Stimulated activated CD8-positive, alpha-beta memory T cell treated with anti-CD3 and anti-CD28 coated beads, Interleukin-12 subunit alpha, Interleukin-12 subunit beta, amount 100 ng/mL, for 1 hour (primary cell): Measurements from ENCODE around the gene CHST11.
A peak's percentile ranks its signal among the peaks of the same experiment; 100 is the strongest.

ENCODE experiments used
- DNase-seq: peaks from one replicate; pipeline ENCODE4 v3.0.0-alpha.2; 2020; ENCODE audit warnings: low read depth

Gene CHST11

DNA sequence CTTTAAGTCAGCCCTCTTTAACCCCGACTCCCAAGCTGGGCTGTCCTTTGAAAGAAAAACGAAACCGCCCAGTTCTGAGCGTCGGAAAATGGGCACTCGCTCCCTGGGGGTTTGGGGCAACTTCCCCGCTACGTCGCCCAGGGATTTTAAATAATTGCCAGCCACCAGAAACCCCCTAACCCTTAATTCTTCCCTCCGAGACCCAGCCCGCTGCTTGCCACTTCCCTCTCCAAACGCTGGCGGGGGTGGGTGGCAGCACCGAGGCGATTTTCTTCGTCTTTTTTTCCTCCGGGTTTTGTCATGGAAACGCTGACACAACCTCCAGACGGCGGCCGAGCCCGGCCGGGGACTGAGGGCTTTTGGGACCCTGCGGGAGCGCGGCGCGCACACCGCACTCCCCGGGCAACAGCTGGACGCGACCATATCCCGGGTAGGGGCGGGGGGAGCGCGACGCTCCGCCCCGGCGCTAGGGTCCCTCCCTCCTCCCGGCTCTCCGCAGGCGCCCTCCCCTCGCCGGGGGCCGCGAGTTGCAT is at the start of gene CHST11:
TSS of gene CHST11 (plus strand) at position 532 of the 533 bp plus-strand sequence.
- DNase-seq: peak; percentile 61

DNA sequence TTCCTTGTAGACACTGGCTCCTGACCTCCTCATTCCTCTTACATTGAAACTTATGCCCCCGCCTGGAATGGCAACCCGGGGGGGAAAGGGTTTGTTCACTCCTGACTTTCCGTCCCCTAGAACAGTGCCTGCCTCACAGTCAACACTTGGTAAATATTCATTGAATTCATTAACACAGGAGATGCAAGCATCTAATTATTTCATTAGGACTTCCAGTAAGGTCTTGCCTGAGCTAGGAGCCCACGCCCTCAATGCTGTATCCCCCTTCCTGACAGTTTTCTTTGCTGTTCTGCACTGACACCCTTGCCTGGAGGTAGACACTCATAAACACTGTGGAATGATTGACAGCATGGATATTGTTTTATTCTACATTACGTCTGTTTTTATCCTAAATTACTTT is 49.3 kb upstream of the CHST11 start:
- DNase-seq: no peak

DNA sequence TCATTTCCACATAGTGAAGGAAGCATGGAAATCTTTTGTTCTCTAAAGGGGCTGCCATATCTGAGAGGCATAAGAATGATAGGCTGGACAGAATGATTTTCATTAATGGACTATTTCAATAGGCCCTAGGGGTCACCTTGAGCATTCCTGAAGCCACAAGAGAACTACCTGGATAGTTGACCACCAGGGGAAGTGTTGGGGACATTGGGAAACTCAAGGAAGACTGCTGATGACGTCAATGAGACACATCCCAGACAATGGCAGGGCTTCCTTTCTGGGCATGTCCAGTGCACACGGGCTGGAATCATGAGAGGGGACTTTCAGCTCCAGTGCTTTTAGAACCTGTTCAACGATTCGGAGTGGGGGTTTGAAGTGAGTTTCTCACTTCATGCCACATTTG is 48.8 kb upstream of the CHST11 start:
- DNase-seq: no peak

DNA sequence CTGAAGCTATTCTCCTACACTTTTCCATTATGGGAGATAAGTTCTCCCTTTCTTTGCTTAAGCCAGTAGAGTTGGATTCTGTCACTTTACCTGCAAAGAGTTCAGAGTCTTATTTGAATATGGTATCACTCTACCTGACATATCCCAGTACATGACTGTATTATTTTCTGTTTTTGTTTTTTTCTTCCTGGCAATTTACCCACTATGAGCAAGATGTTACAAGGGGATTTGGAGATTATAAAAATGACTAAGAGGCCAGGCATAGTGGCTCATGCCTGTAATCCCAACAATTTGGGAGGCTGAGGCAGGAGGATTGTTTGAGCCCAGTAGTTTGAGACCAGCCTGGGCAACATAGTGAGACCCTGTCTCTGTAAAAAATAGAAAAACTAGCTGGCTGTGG is 46.4 kb upstream of the CHST11 start:
- DNase-seq: no peak

DNA sequence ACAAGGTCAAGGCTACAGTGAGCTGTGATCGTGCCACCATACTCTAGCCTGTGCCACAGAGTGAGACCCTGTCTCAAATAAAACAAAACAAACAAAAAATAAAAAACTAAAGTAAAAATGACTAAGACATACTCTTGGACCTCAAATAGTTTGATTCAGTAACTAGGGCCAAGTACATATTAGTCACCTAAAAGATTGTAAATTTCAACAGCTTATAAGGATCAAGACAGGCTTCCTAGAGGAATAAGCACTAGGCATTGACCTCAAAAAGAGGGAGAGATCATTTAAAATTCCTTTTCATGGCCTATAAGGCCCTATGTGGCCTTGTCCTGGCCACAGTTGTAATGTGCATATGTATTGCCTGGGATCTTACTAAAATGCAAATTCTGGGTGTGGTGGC is 46.0 kb upstream of the CHST11 start:
- no peak for DNase-seq

DNA sequence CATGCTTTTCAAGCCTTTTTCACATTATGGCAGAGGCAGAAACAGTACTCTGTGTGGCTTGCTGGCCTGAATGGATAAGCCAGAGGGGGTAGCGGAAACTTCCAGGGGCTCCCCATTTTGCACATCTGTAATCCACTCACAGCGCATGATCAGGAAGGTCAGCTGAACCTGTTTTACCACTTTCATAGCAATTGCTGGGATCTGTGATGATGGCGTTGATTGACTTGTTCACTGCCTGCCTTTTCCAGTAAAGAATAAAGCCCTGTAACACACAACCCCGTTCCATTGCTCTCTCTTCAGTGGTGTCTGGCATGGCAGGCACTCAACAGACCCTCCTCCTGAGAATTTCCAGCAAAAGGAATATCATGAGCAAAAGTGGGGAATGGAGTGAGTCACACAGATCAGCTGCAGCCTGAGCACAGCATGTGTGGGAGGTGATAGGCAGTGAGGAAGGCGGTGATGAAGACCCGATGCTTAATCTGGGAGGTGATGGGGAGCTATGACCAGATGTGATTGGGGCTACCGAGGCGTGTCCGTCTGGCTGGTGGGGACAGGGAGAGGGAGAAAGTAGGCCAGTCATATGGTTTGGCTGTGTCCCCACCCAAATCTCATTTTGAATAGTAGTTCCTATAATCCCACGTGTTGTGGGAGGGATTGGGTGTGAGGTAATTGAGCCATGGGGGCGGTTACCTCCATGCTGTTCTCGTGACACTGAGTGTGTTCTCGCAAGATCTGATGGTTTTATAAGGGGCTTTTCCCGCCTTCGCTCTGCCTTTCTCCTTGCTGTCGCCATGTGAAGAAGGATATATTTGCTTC is 44.7 kb upstream of the CHST11 start:
- DNase-seq: no peak

DNA sequence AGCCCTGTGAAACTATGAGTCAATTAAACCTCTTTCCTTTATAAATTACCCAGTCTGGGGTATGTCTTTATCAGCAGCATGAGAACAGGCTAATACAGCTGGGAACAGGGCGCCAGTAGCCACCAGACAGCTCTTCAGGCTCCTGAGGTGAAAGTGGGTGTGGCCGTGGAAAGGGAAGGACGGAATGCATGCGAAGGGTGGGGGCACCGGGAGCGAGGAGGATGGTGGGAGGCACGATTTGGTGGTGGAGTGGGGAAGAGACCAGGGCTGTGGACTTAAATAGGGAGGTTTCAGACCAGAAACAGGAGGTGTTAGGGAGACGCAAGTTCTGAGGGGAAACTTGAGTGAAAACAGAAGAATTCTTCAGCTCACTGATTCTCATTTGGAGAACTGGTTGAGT is 44.1 kb upstream of the CHST11 start:
- no peak for DNase-seq

DNA sequence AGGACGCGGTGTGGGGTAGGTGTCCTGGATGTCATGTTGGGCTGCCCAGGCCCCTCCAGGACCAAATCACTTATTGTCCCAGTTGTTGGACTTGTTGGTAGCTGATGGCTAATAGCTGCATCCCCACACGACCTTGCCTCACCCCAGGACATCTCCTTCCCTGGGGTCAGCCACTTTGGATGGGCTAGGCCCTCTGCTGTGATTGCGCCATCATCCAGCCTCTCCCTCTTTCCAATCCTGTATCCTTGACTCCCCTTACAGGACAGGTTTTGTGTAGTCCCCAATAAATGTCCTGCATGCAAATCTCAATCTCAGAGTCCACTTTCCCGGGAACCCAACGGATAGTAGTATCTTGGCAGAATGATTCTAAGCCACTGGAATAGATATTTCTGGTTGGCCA is 43.4 kb upstream of the CHST11 start:
- DNase-seq: no peak

DNA sequence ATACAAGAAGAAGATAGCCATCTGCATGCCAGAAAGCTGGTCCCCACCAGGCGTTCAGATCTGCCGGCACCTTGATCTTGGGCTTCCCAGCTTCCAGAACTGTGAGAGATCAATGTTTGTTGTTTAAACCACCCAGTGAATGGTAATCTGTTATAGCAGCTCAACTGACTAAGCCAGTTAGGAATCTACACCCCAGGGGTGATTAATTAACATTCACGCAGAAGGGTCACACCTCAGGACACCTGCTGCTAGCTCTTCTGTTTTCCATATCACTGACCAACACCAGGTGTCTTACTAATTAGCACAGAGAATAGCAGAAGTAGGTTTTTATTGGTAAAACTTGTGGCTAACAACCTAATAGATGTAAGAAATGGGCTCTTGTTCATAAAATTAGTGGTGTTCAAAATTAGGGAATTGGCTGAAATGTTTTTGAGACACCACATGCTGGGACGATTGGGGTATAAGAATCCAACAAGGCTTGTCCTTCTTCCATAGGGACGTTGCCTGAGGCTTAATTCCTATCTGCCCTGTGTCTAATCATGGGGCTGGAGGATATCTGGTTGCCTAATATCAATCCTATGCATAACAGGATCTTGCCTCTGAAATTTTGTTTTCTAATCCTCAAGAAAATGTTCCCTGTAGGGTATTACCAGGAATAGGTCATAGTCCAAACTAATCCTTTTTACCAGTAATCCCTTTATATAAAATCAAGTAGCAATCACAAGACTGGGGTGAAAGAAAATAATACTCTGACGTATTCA is 42.0 kb upstream of the CHST11 start:
- no peak for DNase-seq

DNA sequence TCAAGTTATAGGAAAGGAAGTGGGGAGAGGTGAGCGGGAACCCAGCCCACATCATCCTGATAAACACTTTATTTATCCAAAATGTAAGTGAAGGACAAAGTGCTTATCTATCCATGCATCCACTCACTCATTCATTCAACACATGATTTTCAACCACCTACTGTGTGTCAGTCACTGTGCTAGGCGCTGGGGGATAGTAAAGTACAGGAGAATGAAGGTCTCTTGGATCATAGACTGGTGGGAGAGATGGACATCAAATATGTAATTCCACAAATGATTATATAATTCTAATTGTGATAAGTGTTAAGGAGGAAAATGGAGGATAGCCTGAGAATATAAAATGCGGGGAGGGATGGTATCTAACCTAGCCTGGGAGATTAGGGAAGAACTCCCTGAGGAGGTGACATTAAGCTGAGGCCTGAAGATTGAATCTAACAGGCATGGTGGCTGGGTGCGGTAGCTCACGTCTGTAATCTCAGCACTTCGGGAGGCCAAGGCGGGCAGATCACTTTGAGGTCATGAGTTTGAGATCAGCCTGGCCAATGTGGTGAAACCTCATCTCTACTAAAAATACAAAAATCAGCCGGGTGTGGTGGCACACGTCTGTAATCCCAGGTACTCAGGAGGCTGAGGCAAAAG is 41.3 kb upstream of the CHST11 start:
- no peak for DNase-seq

DNA sequence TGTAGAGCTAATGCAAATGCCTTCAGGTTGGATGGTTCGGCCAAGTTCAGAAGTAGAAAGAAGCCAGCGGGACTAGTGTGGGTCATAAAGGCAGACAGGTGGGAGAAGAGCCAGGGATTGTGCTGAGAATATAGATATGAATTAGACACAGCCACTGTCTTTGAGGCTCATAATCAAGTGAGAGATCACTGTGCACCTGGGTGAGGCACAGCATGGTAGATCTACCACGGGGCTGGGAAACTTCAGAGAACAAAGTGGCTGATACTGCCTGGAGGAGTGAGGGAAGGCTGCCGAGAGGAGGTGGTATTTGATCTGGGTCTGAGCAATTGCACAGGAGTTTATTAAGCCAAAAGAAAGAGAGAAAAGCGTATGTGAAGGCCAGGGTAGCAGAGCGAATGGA is 40.6 kb upstream of the CHST11 start:
- DNase-seq: no peak

DNA sequence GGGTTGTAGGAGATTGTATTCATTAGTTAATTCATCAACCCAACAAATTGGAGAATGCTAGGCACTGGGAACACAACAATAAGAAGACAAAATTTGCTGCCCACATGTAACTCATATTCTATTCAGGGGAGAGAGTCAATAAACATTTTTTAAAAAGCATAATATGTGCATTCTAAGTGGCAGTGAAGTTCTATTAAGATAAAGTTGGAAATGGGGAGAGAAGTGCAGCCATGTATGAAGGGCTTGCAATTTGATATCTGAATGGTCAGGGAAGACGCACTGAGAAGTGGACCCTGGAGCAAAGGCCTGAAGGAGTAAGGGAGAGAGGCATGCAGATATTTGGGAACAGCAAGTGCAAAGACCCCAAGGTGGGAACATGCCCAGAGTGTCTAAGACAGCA is 40.2 kb upstream of the CHST11 start:
- no peak for DNase-seq

DNA sequence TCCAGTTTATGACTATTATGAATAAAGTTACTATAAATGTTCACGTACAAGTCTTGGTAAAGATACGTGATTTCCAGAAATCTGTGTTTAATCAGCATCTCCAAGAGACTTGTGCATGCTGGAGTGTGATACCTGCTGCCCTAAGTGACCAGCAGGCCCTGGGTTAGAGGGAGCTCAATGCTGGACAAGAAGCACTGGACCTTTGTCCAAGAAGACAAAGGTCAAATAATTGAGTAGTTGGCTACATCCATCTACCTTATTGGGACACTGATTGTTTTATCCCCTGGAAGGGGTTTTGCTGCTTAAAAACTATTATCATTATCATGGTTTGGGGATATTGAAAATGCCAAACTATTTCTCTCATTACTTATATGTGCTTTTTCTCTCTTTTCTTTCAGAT is 37.0 kb upstream of the CHST11 start:
- DNase-seq: no peak

DNA sequence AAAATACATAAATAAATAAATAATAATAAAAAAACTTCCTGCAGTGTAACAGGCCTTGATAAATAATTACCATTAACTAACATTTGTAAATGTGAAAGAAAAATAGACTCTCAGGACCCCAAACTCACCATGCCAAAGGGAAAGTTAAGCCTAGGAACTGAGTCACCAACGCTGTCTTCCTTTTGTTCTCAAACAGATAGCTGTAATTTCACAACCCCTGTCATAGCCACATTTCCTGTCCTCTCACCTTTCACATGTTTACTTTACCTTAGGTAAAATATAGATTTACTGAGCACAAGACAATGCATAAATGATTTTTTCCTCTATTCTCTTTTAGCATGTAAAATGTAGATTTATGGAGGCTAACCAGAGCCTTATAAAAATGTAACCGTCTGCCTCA is 35.9 kb upstream of the CHST11 start:
- no peak for DNase-seq

DNA sequence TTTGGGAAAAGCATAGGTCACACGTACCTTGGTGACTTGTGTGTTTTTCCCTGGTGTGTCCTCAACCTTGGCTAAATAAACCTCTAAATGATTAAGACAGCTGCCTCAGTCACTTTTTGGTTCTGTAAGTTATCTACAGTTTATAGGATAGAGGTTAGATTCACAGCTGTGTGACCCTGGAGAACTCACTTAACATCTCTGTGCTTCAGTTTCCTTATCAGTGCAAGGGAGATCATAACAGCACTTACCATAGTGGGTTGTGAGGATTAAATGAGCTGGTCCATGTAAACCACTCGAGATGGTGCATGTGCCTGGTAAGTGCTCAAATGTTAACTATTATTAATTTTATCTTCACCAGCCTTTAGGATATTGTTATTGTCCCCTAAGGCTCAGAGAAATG is 35.4 kb upstream of the CHST11 start:
- DNase-seq: no peak

DNA sequence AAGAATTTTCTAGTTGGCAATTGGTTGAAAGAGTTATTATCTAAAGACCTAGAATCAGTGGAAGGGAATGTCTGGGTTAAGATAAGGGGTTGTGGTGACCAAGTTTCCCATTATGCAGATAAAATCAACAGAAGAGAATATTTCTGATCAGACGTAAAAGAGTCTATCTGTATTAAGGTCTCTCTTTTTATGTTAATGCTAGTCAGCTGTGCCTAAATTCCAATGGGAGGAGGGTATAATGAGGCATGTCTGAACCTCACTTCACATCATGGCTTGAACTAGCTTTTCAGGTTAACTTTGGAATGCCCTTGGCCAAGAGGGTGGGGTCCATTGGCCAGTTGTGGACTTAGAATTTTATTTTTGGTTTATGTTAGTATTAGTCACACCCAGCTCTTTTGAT is 34.3 kb upstream of the CHST11 start:
- no peak for DNase-seq

DNA sequence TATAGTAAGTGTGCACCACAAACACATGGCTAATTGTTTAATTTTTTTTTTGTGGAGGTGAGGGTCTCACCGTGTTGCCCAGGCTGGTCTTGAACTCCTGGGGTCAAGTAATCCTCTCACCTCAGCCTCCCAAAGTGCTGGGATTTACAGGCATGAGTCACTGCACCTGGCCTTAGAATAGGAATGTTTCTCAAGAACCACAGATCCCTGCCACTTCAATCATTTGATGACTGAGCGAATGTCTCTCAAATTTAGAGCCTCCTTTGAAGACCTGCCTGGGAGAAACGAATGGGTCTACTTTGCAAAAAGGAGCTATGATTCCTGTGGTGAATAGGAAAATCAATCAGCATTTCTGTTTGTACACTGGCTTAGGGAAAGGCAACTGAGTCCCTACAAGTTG is 33.5 kb upstream of the CHST11 start:
- DNase-seq: no peak

DNA sequence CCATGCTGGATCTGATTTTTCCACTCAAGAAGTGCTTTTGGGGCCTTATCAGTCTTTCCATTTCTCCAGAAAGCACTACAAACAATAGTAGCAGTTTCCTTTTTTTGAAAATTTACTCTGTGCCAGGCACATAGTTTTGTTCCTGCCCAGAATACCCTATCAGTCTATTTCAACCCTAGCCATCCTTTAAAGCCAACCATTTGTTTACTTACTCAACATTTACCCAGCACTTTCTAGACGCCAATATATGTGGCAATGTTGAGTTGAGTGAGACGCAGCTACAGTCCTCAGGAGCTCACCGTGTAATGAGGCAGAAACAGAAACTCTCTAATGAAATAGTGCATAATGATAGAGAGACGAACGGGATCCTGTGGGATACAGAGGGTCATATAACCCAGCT is 32.9 kb upstream of the CHST11 start:
- no peak for DNase-seq

DNA sequence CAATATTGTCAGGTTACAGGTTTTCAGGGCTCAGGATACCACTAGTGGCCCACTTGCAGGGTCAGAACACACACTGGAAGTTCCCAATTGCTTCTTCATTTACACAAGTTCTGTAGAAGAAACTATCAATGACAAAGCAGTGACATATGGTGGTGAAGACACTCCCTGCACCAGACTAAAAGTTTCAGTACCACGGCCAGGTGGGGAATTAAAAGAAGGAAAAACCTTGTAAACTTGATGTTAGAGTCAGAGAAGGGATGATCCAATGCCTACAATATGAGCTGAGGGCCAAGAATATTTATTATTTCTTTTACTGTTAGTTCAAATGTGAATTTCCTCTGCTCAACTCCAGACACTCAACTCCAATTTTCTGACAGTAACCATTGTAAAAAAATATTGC is 31.8 kb upstream of the CHST11 start:
- DNase-seq: no peak

DNA sequence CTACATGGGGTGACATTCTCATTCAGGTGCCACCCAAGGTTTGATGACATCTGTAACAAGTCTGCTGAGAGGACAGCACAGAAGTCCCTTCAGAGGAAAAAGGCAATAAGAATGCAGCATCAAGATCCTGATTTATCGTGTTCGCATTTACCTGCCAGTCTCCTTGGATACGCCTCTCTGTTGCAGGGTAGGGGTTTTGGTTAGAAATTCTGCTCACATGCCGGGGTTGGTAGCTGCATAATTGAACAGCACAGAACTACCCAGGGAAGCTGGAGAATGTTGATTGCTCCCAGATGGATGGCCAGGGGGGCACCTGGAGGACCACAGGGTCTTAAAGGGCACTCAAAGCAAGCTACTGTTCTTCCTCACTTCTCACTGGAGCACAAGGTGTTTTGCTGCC is 31.1 kb upstream of the CHST11 start:
- no peak for DNase-seq

DNA sequence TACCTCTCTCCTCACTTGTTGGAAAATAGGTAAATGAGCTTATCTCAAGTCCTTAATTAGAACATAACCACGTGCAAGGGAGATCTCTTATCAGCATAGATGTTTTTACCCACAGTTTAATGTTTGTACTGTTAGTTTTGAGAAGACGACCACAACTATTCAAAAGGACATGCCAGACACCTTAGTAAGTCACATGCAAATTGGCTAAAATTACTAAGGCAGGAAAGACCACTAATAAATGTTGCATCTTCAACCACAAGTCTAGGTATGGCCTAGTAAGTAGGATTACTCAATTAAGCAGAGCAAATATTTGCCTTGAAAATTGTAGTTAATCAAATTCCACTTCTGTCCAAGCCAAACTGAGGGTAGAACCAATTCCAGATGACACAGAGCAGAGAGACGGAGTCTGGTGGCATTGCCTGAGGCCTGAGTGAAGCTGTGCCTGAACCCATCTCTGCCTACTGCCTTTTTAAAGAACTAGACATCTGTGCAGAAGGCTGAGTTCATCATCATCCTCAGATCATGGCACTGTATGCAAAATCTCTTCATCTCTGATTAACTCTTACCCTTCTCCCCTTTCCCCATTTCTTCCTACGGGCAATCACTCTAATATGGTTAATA is 29.7 kb upstream of the CHST11 start:
- DNase-seq: no peak

DNA sequence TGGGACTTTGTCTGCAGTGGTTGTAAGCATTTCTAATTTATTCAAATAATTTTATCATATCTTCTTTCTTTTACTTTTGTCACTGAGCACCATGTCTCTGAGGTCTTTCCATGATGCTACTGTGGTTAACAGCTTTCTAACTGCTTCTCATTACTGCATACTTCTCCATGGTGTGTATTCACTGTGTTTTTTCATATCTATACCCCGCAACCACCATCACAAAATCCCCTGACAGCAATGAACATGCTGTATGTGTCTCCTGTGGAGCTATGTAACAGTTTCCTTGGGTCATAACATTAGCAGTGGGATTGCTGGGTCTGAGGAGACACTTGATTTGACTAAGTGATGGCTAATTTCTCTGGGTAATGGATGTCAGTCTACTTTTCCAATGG is 29.2 kb upstream of the CHST11 start:
- DNase-seq: no peak

DNA sequence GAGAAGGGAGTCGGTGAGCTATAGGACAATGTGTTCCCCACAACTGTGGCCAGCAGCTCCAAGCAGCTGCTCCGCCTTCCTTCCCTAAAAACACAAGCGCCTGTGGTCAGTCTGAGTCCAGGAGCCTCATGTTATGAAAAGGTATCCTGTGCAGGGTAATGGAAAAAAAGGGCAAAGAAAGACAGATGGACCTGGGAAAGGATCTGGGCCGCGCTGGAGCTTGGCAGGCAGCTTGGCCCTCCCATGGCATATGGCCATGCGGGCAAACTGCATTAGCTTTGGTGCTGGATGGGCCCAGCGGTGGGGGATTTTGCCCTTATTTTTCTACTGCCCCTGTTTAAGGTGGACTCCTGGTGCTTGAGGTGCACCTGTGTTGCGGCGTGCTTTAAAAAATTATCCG is 23.7 kb upstream of the CHST11 start:
- DNase-seq: no peak
